ENCODE data around the gene TPM1.

DNA sequence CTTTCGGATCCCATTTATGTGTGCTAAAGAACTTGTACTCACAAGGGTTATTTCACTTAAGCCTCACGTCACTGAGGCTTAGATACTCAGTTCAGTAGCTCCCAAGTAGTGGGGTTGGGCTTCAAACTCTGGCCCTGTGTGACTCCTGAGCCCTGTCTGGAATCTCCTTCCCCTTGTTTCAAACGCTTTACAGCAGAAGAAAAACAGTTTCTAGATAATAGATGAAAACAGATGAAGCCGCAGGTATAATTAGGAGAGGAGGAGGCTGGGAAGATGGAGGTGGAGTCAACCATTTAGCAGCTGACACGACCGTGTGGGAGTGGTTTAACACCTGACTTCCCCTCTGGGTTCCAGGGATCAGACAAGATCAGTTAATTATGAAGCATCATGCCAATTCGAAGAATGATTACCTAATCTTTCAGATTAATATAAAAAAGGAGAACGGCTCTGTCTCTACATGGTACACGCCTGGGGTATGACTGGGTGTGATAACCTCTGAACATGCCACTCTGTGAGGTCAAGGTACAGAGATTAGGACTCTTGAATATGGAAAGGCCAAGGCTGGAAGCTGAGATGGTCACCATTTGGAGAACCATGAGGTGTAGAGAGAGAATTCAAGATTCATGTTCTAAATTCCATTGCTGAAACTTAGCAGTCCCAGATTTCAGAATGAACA is 31.1 kb downstream of the TPM1 start:
- TF ChIP-seq NR2C2 (CRISPR knock-in tag; IDR thresholded peaks at IDR 0.05) (no peak), SP1 (CRISPR knock-in tag; conservative IDR thresholded peaks at IDR 0.05) (no peak), ELF4 (CRISPR knock-in tag; IDR thresholded peaks at IDR 0.05; ENCODE audit: low read depth) (no peak), ZNF317 (CRISPR knock-in tag; IDR thresholded peaks at IDR 0.05; ENCODE audit: borderline replicate concordance, low read depth) (no peak)
- TF ChIP-seq, protein P1, sequence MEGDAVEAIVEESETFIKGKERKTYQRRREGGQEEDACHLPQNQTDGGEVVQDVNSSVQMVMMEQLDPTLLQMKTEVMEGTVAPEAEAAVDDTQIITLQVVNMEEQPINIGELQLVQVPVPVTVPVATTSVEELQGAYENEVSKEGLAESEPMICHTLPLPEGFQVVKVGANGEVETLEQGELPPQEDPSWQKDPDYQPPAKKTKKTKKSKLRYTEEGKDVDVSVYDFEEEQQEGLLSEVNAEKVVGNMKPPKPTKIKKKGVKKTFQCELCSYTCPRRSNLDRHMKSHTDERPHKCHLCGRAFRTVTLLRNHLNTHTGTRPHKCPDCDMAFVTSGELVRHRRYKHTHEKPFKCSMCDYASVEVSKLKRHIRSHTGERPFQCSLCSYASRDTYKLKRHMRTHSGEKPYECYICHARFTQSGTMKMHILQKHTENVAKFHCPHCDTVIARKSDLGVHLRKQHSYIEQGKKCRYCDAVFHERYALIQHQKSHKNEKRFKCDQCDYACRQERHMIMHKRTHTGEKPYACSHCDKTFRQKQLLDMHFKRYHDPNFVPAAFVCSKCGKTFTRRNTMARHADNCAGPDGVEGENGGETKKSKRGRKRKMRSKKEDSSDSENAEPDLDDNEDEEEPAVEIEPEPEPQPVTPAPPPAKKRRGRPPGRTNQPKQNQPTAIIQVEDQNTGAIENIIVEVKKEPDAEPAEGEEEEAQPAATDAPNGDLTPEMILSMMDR (IDR thresholded peaks at IDR 0.05): no peak
- TF ChIP-seq, protein P2, sequence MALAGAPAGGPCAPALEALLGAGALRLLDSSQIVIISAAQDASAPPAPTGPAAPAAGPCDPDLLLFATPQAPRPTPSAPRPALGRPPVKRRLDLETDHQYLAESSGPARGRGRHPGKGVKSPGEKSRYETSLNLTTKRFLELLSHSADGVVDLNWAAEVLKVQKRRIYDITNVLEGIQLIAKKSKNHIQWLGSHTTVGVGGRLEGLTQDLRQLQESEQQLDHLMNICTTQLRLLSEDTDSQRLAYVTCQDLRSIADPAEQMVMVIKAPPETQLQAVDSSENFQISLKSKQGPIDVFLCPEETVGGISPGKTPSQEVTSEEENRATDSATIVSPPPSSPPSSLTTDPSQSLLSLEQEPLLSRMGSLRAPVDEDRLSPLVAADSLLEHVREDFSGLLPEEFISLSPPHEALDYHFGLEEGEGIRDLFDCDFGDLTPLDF (CRISPR knock-in tag; IDR thresholded peaks at IDR 0.05): no peak
- TF ChIP-seq, protein P3, sequence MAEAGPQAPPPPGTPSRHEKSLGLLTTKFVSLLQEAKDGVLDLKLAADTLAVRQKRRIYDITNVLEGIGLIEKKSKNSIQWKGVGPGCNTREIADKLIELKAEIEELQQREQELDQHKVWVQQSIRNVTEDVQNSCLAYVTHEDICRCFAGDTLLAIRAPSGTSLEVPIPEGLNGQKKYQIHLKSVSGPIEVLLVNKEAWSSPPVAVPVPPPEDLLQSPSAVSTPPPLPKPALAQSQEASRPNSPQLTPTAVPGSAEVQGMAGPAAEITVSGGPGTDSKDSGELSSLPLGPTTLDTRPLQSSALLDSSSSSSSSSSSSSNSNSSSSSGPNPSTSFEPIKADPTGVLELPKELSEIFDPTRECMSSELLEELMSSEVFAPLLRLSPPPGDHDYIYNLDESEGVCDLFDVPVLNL (CRISPR knock-in tag; IDR thresholded peaks at IDR 0.05; ENCODE audit: borderline replicate concordance, low read depth): no peak
- TF ChIP-seq, protein P4, sequence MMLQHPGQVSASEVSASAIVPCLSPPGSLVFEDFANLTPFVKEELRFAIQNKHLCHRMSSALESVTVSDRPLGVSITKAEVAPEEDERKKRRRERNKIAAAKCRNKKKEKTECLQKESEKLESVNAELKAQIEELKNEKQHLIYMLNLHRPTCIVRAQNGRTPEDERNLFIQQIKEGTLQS (CRISPR knock-in tag; conservative IDR thresholded peaks at IDR 0.05): no peak
- TF ChIP-seq, protein P5, sequence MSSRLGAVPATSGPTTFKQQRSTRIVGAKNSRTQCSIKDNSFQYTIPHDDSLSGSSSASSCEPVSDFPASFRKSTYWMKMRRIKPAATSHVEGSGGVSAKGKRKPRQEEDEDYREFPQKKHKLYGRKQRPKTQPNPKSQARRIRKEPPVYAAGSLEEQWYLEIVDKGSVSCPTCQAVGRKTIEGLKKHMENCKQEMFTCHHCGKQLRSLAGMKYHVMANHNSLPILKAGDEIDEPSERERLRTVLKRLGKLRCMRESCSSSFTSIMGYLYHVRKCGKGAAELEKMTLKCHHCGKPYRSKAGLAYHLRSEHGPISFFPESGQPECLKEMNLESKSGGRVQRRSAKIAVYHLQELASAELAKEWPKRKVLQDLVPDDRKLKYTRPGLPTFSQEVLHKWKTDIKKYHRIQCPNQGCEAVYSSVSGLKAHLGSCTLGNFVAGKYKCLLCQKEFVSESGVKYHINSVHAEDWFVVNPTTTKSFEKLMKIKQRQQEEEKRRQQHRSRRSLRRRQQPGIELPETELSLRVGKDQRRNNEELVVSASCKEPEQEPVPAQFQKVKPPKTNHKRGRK (CRISPR knock-in tag; IDR thresholded peaks at IDR 0.05; ENCODE audit: borderline replicate concordance): no peak
